T1000 (cell line): ENCODE measurements around the gene IFIT3.
"Not testable (repeated sequence)": the region's sequence is repeated elsewhere in the genome, so short reads cannot be mapped to it uniquely, and the experiment has no call there.

Experiments
- DNase-seq: peaks from one replicate; lab custom pipeline; 2025; ENCODE audit warnings: mixed read lengths; lab: John Stamatoyannopoulos, UW

The IFIT3 gene

DNA sequence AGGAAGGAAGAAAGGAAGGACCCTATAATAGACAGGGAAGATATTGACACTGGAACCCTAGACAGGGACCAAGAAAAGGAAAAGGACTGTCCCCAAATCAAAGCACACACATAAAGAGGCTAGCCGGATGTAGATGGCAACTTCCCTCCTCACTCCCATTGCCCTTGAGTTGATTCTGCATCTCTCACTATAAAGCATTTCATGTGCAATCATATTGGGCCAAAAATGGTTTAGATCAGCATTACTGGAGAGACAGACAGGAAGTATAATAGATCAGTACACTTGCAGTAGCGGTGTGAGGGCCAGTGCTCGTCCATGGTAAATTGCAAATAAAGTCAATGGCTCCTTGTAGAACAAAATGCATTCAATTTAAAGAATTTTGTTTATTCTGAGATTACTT is 8.4 kb downstream of the IFIT3 start:
- no peak for DNase-seq

GRCh38 chr10:89337484-89337883 is 9.7 kb downstream of the IFIT3 start:
- no peak for DNase-seq

GRCh38 chr10:89338713-89339112 is 10.9 kb downstream of the IFIT3 start:
- no peak for DNase-seq

DNA sequence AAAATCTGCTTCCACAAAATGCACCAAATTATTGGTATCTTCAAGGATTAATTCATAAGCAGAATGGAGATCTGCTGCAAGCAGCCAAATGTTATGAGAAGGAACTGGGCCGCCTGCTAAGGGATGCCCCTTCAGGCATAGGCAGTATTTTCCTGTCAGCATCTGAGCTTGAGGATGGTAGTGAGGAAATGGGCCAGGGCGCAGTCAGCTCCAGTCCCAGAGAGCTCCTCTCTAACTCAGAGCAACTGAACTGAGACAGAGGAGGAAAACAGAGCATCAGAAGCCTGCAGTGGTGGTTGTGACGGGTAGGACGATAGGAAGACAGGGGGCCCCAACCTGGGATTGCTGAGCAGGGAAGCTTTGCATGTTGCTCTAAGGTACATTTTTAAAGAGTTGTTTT is 12.1 kb downstream of the IFIT3 start:
- no peak for DNase-seq

- DNase-seq: no peak
Observed at GRCh38 chr10:89341649-89342048, 13.9 kb downstream of the IFIT3 start.

DNA sequence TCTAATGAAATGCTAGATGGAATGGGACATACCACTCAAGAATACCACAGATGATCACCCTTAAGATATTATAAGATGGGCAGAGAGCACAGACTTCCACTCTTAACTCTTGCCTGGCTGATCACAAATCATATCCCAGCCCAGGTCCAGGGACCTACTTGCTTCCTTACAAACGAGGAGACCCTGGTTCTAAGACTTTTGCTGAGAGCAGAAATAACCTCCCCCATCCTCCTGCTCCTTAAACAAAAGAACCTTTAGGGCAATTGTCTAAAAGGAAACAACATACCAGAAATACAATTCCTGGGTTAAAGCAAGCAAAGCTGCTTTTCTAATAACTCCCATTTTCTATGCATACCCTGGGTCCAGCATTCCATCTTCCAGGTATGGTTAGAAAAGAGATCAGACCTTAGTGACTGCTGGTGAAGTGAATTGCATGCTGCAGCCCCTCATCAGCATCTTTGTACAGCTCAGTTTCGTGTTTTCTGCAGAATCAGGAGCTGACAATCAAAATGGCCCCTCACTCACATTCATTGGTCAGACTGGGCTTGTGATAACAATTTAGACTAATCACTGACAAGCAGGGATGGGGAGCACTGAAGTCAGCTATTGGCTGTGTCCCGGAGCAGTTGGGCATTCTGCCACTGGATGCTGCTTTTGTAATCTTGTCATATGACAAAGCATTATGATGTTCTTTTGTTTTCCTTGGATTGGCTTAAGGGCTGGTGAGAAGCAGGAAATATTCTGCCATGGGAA is 14.6 kb downstream of the IFIT3 start:
- DNase-seq: peak; percentile 87

GRCh38 chr10:89343089-89343767 is 15.4 kb downstream of the IFIT3 start:
- no peak for DNase-seq

GRCh38 chr10:89344156-89344555 is 16.4 kb downstream of the IFIT3 start:
- DNase-seq: no peak

DNA sequence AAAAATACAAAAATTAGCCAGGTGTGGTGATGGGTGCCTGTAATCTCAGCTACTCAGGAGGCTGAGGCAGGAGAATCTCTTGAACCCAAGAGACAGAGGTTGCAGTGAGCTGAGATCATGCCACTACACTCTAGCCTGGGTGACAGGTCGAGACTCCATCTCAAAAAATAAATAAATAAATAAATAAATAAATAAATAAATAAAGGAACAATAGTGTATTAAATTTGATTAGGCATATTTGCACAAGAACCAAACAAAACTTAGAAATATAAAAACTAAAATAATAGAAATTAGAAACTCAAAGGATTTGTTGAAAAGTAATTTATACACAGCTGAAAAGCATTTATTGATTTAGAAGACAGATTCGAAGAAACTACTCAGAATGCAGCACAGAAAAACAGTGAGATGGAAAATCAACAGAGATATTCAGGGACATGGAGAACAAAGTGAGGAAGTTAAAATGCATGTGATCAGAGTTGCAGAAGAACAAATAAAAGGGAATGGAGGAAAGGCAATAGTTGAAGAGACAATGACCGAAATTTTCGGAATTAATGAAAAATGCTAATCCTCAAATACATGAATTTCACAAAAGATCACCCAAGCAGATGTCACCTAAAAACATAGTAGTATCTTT is 17.7 kb downstream of the IFIT3 start:
- no peak for DNase-seq

DNA sequence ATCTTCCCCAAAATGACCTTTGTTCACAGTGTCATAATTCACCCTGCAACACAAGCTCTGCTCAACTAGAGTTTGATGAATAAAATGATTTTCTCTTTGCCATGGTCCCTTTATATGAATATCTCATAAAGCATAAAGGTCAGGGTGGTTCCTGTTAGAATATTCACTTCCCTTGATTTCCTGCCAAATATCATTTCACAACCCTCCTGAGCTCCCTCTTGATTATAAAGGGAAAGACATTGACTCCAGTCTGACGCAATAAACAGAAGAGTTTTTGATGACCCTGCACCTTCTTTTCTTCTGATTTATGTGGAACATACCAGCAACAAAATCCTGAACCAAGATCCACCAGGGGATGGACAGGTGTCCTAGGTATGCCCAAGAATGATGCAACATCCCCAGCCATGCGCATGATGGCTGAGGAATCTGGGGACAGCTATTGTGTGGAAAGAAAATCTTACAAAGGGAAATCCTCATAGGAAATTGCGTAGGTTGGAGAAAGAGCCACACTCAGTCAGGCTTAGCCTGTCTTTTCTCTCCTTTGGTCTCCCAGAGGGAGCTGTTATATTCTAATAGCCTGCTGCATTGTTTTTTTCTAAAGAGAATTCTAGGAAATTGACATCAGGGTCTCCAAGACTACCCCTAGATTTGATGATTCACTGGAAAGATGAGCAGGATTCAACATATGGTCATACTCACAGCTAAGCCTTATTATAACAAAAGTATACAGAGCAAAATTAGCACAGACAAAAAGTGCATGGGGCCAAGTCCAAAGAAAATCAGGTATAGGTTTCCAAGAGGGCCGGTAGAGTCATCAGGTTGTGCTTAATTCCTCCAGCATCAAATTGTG is 18.8 kb downstream of the IFIT3 start:
- DNase-seq: no peak

- DNase-seq: no peak
Observed at GRCh38 chr10:89347701-89348457, 20.1 kb downstream of the IFIT3 start.

DNA sequence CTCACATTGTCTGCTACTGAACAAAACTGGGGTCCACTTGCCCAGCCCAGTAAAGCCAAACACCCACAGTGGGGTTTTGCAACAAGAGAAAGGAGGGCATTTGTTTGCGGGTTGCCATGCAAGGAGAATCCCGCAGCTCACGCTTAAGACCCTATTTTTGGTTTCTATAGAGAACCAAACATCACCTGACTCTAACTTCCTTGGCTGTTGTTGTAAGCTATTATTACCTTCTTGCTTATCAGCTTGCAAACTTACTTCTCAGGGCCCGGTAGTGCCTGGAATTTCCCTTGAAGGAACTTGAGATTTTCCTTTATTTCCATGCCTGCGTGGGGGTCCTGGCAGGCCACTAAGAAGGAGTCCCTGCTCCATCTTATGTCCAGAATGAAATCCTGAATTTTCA is 20.7 kb downstream of the IFIT3 start:
- no peak for DNase-seq

- DNase-seq: no peak
Observed at GRCh38 chr10:89348975-89349374, 21.2 kb downstream of the IFIT3 start.

DNA sequence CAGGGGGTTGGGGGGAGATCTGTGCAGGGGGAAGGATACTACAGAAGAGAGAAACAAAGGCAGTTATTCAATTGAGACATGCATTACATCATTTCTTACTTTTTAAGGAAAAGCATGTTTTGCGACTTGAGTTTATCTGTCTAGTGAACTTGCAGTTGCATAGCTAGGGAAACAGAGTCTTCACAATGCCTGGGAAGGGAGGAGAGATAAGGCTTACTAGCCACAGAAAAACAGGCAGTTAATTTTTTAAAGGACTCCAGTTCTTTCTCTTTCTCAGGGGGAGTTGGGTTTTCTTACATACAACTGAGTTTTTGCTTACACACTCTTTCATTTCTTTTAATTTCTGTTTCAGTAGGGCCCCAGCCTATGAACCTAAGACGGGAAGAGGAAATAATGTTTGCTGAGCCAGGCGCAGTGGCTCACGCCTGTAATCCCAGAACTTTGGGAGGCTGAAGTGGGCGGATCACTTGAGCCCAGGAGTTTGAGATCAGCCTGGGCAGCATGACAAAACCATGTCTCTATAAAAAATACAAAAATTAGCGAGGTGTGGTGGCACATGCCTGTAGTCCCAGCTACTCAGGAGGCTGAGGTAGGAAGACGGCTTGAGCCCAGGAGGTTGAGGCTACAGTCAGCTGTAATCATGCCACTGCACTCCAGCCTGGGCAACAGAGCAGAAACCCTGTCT is 23.0 kb downstream of the IFIT3 start:
- not testable (repeated sequence) for DNase-seq

DNA sequence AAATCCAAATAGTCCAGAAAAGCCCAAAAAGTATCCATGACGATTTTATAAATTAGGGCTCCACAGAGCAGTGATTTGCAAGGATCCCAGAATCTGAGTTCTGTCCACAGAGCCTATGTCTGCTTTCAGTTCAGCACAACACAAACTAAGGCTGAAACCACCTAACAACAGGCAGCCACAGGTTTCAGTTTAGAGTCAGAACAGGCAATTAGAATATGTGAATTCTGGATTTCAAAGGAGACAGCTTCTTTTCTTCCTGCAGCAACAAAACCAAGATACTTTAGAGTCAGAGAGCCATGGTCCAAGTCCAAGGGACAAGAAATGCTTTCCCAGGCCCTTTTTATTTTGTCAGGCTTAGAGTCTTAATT is 23.6 kb downstream of the IFIT3 start:
- DNase-seq: no peak

DNA sequence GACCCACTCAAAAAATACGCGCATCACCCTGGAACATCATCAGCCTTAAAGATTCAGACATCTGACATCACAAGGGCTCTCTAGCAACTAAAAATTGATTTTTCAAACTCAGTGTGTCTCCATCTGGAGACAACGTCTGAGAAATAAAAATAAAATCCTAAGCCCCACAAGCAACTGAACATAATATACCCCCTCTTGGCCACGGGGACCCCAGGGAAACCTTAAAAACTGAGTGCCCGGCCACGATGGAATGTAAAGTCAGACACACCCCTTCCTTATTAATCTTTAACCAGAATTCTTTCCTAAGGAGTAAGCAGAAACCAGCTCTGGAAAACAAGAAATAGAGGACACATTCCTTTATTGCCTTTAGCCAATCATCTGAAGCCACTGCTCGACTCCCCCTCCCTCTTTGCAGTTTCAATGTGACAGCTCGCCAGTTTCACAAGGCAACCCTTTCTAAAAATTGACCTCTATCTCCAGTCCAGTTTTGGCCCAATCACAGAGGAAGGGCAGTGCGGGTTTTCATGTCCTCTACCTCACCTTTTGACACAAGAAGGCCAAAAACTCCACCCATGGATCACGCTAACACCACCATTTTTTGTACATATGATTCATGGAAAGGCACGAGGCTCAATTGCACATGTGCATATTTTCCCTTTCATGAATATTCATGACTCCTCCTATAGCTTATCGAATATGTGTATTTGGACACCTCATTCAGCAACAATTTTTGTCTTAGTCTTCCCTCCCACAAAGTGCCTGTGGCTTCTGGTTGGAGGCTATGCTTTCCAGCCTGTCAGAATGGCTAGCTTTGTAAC is 24.2 kb downstream of the IFIT3 start:
- DNase-seq: peak; percentile 81

DNA sequence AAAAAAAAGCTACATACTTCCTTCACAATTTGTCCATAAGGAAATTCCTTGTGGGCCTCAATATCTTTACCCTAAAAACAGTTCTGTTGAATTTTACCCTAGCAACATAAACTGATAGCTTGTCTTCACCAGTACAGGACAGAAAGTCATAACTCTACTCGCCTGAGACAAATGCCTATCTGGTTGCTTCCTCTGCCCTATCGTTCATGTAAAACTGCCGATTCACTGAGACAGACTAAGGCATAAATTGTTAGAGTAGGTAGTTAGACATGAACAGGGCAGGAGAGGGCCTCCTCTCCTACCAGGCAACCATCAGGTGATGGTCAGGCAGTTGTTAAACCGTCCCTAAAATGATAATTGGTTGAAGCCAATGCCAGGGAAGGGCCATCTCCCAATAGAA is 25.0 kb downstream of the IFIT3 start:
- DNase-seq: no peak

DNA sequence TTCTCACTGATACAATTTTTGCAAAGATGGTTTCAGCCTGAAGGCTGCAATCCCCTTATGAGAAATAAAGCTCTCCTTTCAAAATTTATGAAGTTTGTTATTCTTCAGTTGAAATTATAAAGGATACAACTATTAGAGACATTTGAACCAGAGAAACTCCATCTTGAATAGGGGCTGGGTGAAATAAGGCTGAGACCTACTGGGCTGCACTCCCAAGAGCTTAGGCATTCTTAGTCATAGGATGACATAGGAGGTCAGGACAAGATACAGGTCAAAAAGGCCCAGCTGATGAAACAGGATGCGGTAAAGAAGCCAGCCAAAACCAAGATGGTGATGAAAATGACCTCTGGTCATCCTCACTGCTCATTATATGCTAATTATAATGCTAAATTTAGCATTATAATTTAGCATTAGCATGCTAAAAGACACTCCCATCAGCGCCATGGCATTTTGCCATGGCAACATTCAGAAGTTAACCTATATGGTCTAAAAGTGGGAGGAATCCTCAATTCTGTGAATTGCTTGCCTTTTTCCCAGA is 27.7 kb downstream of the IFIT3 start:
- DNase-seq: no peak

- no peak for DNase-seq
Observed at GRCh38 chr10:89357096-89357495, 29.3 kb downstream of the IFIT3 start.

GRCh38 chr10:89357975-89358374 is 30.2 kb downstream of the IFIT3 start:
- no peak for DNase-seq
